Thoracic aorta (tissue), 2 donors: ENCODE data around the gene PPP2R5D. TPM values are rescaled to one million over a fixed set of nuclear protein-coding genes. Genes with fewer than 3 reads are reported as not detected.

Experiments
- ATAC-seq: fragments of 150-250 bp; one replicate; pipeline ENCODE4 v1.8.0; 2017; ENCODE audit warnings: low read depth; ENCODE audit not compliant: insufficient number of reproducible peaks, low FRiP score
- DNase-seq: peaks from one replicate; pipeline ENCODE4 v3.0.0-alpha.2; 2020; ENCODE audit warnings: low spot score
- H3K27ac ChIP-seq, 2 donors: fragments of 200-600 bp; sonication (generic); 1 replicate in 1 of 2; 2 replicates in 1 of 2; pipeline ENCODE4 v1.5.1; 2016; ENCODE audit warnings: mild to moderate bottlenecking in 2 of 2, moderate library complexity in 2 of 2
- H3K27me3 ChIP-seq: fragments of 200-600 bp; sonication (generic); replicated peaks from 2 replicates; pipeline ENCODE4 v1.6.0; 2016; ENCODE audit warnings: mild to moderate bottlenecking; ENCODE audit not compliant: insufficient read depth
- H3K36me3 ChIP-seq: fragments of 200-600 bp; sonication (generic); one replicate; pipeline ENCODE4 v1.5.1; 2016
- H3K4me1 ChIP-seq, 2 donors: fragments of 200-600 bp; sonication (generic); 1 replicate in 1 of 2; 2 replicates in 1 of 2; pipeline versions ENCODE4 v1.5.1 to v1.6.0; 2016; ENCODE audit warnings: low read depth in 2 of 2, mild to moderate bottlenecking in 1 of 2; ENCODE audit not compliant: control insufficient read depth in 1 of 2
- H3K4me3 ChIP-seq: fragments of 200-600 bp; sonication (generic); 2 replicates; pipeline ENCODE4 v1.5.1; 2016; ENCODE audit warnings: mild to moderate bottlenecking
- H3K9me3 ChIP-seq: fragments of 200-600 bp; sonication (generic); 2 replicates; pipeline ENCODE4 v1.5.1; 2016
- CTCF ChIP-seq: fragments of 200-600 bp; sonication (generic); IDR thresholded peaks from one replicate; pipeline ENCODE4 v1.5.1; 2019; ENCODE audit warnings: antibody characterized with exemption
- total RNA-seq, 2 donors: library from RNA; depleted of rRNA; stranded (reverse); fragments of >200 nt; gene quantifications; one replicate each; pipeline versions ENCODE4 v1.1.0 to v1.2.3, GENCODE V29; 2016

Gene PPP2R5D
- total RNA-seq, 2 donors from 2014 or later = 20.1 to 37.1 TPM

GRCh38 chr6:43001843-43002242 lies 17.5 kb downstream of the PPP2R5D start:
- H3K36me3 ChIP-seq = peaks cover 5% of the 10 kb centered on the region
- ATAC-seq (no peak), DNase-seq (no peak)
- no peaks in the 10 kb centered on the region for H3K27me3 ChIP-seq
- H3K4me1 ChIP-seq = no peaks in the 10 kb centered on the region
- no peak overlapping the region for H3K27ac ChIP-seq
- no peak for TF ChIP-seq CTCF
- H3K4me3 ChIP-seq = no peak overlapping the region
- H3K9me3 ChIP-seq = no peaks in the 10 kb centered on the region

DNA sequence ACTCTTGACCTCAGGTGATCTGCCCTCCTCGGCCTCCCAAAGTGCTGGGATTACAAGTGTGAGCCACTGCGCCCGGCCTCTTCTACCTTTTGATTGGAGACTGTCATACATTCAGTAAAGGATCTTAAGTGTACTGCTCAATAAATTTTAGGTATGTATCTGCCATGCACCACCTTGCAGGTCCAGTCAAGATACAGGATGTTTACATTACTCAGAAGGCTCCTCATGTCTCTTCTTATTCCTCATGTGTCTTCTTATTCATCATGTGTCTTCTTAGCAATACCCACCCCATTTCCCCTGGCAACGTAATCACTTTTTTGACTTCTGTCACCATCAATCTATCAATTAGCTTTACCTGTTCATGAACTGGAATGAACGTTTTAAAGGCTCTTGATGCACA lies 21.5 kb downstream of the PPP2R5D start:
- no peak for DNase-seq
- no peak overlapping the region for H3K27ac ChIP-seq
- TF ChIP-seq CTCF = no peak
- no peaks in the 10 kb centered on the region for H3K27me3 ChIP-seq
- H3K9me3 ChIP-seq = no peaks in the 10 kb centered on the region
- no peak overlapping the region for H3K4me3 ChIP-seq
- H3K4me1 ChIP-seq = no peaks in the 10 kb centered on the region
- no peak for ATAC-seq
- H3K36me3 ChIP-seq = peaks cover 31% of the 10 kb centered on the region

- H3K4me3 ChIP-seq = no peak overlapping the region
- no peaks in the 10 kb centered on the region for H3K4me1 ChIP-seq
- DNase-seq = no peak
- no peak overlapping the region for H3K27ac ChIP-seq
- H3K9me3 ChIP-seq = no peaks in the 10 kb centered on the region
- no peak for ATAC-seq
- H3K36me3 ChIP-seq = peaks cover 34% of the 10 kb centered on the region
- TF ChIP-seq CTCF = no peak
- no peaks in the 10 kb centered on the region for H3K27me3 ChIP-seq
These were observed 21.9 kb downstream of the PPP2R5D start for GRCh38 chr6:43006251-43006650.

DNA sequence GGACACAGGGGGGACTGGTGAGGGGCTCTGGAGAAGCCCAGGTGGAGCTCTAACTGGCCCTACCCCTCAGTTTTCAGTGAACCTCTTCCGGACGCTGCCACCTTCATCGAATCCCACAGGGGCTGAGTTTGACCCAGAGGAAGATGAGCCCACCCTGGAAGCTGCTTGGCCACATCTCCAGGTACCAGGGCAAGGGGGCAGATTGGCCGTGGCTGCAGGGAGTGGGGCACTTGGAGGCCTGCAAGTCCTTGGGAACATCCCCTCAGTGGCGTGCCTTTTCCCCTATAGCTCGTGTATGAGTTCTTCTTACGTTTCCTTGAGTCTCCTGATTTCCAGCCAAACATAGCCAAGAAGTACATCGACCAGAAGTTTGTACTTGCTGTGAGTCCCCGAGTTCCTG lies 22.8 kb downstream of the PPP2R5D start:
- H3K9me3 ChIP-seq = no peaks in the 10 kb centered on the region
- H3K27me3 ChIP-seq = no peaks in the 10 kb centered on the region
- no peak for DNase-seq
- H3K27ac ChIP-seq = no peak overlapping the region
- ATAC-seq = no peak
- H3K4me3 ChIP-seq = no peak overlapping the region
- peaks cover 34% of the 10 kb centered on the region for H3K36me3 ChIP-seq
- TF ChIP-seq CTCF = no peak
- H3K4me1 ChIP-seq = peaks cover 0 to under 1% of the 10 kb centered on the region in 2 donors

DNA sequence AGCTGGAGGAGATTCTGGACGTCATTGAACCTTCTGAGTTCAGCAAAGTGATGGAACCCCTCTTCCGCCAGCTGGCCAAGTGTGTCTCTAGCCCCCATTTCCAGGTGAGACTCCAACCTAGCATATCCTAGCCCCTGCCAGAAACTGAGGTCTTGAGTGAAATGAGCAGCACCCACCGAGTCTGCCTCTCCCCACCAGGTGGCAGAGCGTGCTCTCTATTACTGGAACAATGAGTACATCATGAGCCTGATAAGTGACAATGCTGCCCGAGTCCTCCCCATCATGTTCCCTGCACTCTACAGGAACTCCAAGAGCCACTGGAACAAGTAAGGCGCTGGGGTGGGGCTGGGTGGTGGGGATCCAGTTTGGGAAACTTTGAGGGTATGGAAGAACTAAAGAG lies 24.8 kb downstream of the PPP2R5D start:
- Histone ChIP-seq H3K9me3 (no peaks in the 10 kb centered on the region), H3K4me1 (peaks cover 7 to 14% of the 10 kb centered on the region in 2 donors), H3K4me3 (no peak overlapping the region), H3K27me3 (no peaks in the 10 kb centered on the region), H3K27ac (no peak overlapping the region), H3K36me3 (peaks cover 34% of the 10 kb centered on the region)
- peak; percentile 26 for TF ChIP-seq CTCF
- DNase-seq (no peak), ATAC-seq (no peak)
